ENCODE results near the gene NUAK1. TPM values are rescaled to one million over a fixed set of nuclear protein-coding genes. Genes with fewer than 3 reads are reported as not detected.

Gene NUAK1
- polyA plus RNA-seq, 1 donor from 2014 or later: 8.3 TPM

DNA sequence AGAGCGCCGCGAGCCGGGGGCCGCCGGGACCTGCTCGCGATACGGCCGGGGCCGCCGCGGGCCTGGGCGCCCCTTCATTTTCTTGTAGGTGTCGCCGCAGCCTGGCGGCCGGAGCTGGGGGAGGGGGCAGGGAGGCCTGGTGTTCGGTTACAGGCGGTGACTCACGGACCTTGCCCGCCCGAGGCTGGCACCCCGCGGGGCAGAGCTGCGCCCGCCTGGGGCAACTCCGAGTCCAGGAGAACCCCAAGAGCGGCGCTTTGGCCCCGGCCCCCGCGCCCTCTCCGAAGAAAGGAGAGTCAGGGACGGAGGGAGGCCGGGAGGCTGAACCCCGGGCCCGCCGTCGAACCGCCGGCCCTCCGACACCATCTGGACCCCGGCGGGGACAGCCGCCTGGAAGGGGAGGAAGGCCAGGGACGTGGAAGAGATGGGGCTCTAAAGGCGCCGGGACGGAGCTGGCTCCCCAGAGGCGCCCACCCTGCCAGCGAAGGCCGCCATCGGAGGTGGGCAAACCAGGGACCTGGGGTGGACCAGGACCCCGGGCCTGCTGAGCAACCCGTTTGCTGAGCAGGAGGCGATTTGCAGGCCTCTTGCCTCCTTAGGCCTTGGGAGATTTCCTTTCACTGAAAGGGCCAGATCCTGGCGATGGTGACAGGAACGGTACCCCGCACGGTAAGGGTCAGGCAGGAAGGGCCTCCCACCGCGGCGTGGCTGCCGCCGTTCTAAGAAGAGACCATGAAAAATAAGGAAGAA, 843 bp upstream of the NUAK1 start:
- Histone ChIP-seq H3K79me2 (replicated peaks; ENCODE audit: insufficient read depth, low read length) (peaks cover 57% of the 10 kb centered on the region), H4K20me1 (ENCODE audit: insufficient read depth) (no peaks in the 10 kb centered on the region), H2AFZ (ENCODE audit: low read depth, low read length) (peak overlapping the region; percentile 90), H3K36me3 (ENCODE audit: insufficient read depth, low read length) (no peaks in the 10 kb centered on the region), H3K27me3 (ENCODE audit: insufficient read depth, low read depth, low read length) (no peaks in the 10 kb centered on the region), H3K9me3 (ENCODE audit: low read length) (no peaks in the 10 kb centered on the region), H3K9ac (ENCODE audit: low read length) (peak overlapping the region; percentile 96), H3K27ac (ENCODE audit: low read length) (peak overlapping the region; percentile 88), H3K4me2 (ENCODE audit: low read length) (peak overlapping the region; percentile 96), H3K9me2 (ENCODE audit: insufficient read depth, low read length) (no peaks in the 10 kb centered on the region), H3F3A (ENCODE audit: insufficient read depth, low read length, poor library complexity, severe bottlenecking) (no peaks in the 10 kb centered on the region), H3K4me3 (ENCODE audit: low read length) (peak overlapping the region; percentile 93)
- peak; percentile 69 for TF ChIP-seq TAF1 (IDR thresholded peaks at IDR 0.05; ENCODE audit: low read depth)
- TF ChIP-seq POLR2AphosphoS5 (IDR thresholded peaks at IDR 0.05): no peak
- TF ChIP-seq, protein P1, sequence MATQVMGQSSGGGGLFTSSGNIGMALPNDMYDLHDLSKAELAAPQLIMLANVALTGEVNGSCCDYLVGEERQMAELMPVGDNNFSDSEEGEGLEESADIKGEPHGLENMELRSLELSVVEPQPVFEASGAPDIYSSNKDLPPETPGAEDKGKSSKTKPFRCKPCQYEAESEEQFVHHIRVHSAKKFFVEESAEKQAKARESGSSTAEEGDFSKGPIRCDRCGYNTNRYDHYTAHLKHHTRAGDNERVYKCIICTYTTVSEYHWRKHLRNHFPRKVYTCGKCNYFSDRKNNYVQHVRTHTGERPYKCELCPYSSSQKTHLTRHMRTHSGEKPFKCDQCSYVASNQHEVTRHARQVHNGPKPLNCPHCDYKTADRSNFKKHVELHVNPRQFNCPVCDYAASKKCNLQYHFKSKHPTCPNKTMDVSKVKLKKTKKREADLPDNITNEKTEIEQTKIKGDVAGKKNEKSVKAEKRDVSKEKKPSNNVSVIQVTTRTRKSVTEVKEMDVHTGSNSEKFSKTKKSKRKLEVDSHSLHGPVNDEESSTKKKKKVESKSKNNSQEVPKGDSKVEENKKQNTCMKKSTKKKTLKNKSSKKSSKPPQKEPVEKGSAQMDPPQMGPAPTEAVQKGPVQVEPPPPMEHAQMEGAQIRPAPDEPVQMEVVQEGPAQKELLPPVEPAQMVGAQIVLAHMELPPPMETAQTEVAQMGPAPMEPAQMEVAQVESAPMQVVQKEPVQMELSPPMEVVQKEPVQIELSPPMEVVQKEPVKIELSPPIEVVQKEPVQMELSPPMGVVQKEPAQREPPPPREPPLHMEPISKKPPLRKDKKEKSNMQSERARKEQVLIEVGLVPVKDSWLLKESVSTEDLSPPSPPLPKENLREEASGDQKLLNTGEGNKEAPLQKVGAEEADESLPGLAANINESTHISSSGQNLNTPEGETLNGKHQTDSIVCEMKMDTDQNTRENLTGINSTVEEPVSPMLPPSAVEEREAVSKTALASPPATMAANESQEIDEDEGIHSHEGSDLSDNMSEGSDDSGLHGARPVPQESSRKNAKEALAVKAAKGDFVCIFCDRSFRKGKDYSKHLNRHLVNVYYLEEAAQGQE (IDR thresholded peaks at IDR 0.05; ENCODE audit: borderline replicate concordance): peak; percentile 61
- TF ChIP-seq, protein P2, sequence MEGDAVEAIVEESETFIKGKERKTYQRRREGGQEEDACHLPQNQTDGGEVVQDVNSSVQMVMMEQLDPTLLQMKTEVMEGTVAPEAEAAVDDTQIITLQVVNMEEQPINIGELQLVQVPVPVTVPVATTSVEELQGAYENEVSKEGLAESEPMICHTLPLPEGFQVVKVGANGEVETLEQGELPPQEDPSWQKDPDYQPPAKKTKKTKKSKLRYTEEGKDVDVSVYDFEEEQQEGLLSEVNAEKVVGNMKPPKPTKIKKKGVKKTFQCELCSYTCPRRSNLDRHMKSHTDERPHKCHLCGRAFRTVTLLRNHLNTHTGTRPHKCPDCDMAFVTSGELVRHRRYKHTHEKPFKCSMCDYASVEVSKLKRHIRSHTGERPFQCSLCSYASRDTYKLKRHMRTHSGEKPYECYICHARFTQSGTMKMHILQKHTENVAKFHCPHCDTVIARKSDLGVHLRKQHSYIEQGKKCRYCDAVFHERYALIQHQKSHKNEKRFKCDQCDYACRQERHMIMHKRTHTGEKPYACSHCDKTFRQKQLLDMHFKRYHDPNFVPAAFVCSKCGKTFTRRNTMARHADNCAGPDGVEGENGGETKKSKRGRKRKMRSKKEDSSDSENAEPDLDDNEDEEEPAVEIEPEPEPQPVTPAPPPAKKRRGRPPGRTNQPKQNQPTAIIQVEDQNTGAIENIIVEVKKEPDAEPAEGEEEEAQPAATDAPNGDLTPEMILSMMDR (IDR thresholded peaks at IDR 0.05; ENCODE audit: poor library complexity, severe bottlenecking): no peak

GRCh38 chr12:106138357-106138632, 459 bp downstream of the NUAK1 start:
- Histone ChIP-seq H3K4me3 (ENCODE audit: low read length) (peak overlapping the region; percentile 93), H4K20me1 (ENCODE audit: insufficient read depth) (no peaks in the 10 kb centered on the region)

More at GRCh38 chr12:106138357-106138632, 459 bp downstream of the NUAK1 start:
- no peaks in the 10 kb centered on the region for H3F3A ChIP-seq (ENCODE audit: insufficient read depth, low read length, poor library complexity, severe bottlenecking)
- peak overlapping the region; percentile 96 for H3K9ac ChIP-seq (ENCODE audit: low read length)
- TF ChIP-seq, protein P1 (IDR thresholded peaks at IDR 0.05; ENCODE audit: borderline replicate concordance): peak; percentile 50
- TF ChIP-seq EZH2 (IDR thresholded peaks at IDR 0.05; ENCODE audit: borderline replicate concordance, insufficient read depth, low read length, poor library complexity, severe bottlenecking): no peak
- no peaks in the 10 kb centered on the region for H3K9me2 ChIP-seq (ENCODE audit: insufficient read depth, low read length)
- H3K27me3 ChIP-seq (ENCODE audit: insufficient read depth, low read depth, low read length): no peaks in the 10 kb centered on the region
- H3K27ac ChIP-seq (ENCODE audit: low read length): peak overlapping the region; percentile 88
- H3K36me3 ChIP-seq (ENCODE audit: insufficient read depth, low read length): no peaks in the 10 kb centered on the region
- H3K79me2 ChIP-seq (replicated peaks; ENCODE audit: insufficient read depth, low read length): peaks cover 70% of the 10 kb centered on the region
- peak overlapping the region; percentile 31 for H2AFZ ChIP-seq (ENCODE audit: low read depth, low read length)
- peak overlapping the region; percentile 94 for H3K4me2 ChIP-seq (ENCODE audit: low read length)
- no peaks in the 10 kb centered on the region for H3K9me3 ChIP-seq (ENCODE audit: low read length)
